SK-N-SH (cell line): Measurements from ENCODE around the gene BCR.

Source experiments
- ELF1 ChIP-seq: IDR thresholded peaks from 2 replicates; pipeline ENCODE4 v1.4.0; 2012
- EP300 ChIP-seq, 2 experiments: IDR thresholded peaks; 2 replicates each; pipeline versions ENCODE4 v1.4.0 to v1.6.1; 2012; ENCODE audit warnings: borderline replicate concordance in 1 of 2, low read depth in 1 of 2, low read length in 1 of 2
- EZH2phosphoT487 ChIP-seq: fragments of 200-600 bp; sonication (generic); IDR thresholded peaks from 2 replicates; pipeline ENCODE4 v1.6.1; 2017; ENCODE audit warnings: low read depth, mixed run types, mild to moderate bottlenecking, antibody characterized with exemption, moderate library complexity, borderline replicate concordance
- GATA2 ChIP-seq: sonication (generic); formaldehyde crosslinking; IDR thresholded peaks from 2 replicates; pipeline ENCODE4 v1.5.0; 2020; ENCODE audit warnings: mild to moderate bottlenecking, missing genetic modification reagents
- MXI1 ChIP-seq: IDR thresholded peaks from 2 replicates; pipeline ENCODE4 v1.6.1; 2012; ENCODE audit warnings: mild to moderate bottlenecking, low read depth, low read length, improper control_type of control experiment
- NFIC ChIP-seq: IDR thresholded peaks from 2 replicates; pipeline ENCODE4 v1.4.0; 2012; ENCODE audit warnings: borderline replicate concordance
- POLR2AphosphoS5 ChIP-seq: IDR thresholded peaks from 2 replicates; pipeline ENCODE4 v1.6.1; 2012; ENCODE audit warnings: low read depth, low read length
- RAD21 ChIP-seq: IDR thresholded peaks from 2 replicates; pipeline ENCODE4 v1.6.1; 2012; ENCODE audit warnings: mild to moderate bottlenecking, low read length
- SMC3 ChIP-seq: IDR thresholded peaks from 2 replicates; pipeline ENCODE4 v1.6.1; 2012; ENCODE audit warnings: low read depth, low read length, improper control_type of control experiment
- TCF12 ChIP-seq: IDR thresholded peaks from 2 replicates; pipeline ENCODE4 v1.4.0; 2012
- YY1 ChIP-seq: IDR thresholded peaks from 2 replicates; pipeline ENCODE4 v1.4.0; 2012; ENCODE audit warnings: low read depth, mild to moderate bottlenecking
- TF ChIP-seq, protein P1 (sequence below): IDR thresholded peaks from 2 replicates; pipeline ENCODE4 v1.4.0; 2012; ENCODE audit warnings: low read depth
- TF ChIP-seq, protein P2 (sequence below): fragments of 200-600 bp; sonication (generic); IDR thresholded peaks from 2 replicates; pipeline ENCODE4 v1.6.1; 2017; ENCODE audit warnings: antibody characterized with exemption, mild to moderate bottlenecking, moderate library complexity
- TF ChIP-seq, protein P3 (sequence below): fragments of 150-350 bp; IDR thresholded peaks from 2 replicates; pipeline ENCODE4 v1.6.1; 2017; ENCODE audit warnings: antibody characterized with exemption, low read length, low read depth, borderline replicate concordance

DNA sequence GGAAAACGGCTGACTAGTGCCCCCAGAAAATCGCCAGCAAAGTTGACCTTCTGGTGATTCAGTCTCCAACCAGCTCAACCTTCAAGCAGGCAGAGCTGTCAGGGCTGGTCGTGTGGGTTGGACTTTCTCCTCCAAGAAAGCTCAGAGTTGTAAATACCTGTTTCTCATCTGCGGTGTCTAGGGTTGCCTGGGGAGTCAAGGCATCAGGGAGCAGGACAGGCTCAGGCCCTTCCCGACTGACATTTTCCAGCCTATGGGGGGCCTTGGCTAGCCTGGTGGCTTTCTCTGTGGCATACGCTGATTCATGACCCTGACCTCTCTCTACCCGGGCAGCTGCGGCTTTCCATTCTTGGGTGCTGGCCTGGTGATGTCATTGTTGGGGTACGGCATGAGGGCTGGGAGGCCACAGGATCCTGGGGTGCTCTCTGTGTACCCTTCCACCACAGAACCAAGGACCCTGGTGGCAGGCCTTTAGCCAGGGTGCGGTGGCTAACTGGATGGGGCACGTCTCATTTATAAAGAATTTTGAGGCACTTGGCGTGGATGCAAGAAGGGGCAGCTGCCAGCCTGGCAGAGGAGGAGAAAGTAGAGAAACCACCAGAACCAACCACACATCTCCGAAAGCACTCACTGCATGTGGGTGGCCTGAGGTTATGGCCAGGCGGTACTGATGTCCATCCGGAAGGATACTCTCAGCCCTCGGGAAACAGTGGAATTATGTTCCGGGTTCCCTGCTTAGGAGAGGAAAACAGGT is 64.9 kb downstream of the BCR start:
- TF ChIP-seq, protein P1, sequence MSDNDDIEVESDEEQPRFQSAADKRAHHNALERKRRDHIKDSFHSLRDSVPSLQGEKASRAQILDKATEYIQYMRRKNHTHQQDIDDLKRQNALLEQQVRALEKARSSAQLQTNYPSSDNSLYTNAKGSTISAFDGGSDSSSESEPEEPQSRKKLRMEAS = no peak
- TF ChIP-seq, protein P2, sequence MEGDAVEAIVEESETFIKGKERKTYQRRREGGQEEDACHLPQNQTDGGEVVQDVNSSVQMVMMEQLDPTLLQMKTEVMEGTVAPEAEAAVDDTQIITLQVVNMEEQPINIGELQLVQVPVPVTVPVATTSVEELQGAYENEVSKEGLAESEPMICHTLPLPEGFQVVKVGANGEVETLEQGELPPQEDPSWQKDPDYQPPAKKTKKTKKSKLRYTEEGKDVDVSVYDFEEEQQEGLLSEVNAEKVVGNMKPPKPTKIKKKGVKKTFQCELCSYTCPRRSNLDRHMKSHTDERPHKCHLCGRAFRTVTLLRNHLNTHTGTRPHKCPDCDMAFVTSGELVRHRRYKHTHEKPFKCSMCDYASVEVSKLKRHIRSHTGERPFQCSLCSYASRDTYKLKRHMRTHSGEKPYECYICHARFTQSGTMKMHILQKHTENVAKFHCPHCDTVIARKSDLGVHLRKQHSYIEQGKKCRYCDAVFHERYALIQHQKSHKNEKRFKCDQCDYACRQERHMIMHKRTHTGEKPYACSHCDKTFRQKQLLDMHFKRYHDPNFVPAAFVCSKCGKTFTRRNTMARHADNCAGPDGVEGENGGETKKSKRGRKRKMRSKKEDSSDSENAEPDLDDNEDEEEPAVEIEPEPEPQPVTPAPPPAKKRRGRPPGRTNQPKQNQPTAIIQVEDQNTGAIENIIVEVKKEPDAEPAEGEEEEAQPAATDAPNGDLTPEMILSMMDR = no peak
- TF ChIP-seq RAD21 = no peak
- no peak for TF ChIP-seq MXI1
- TF ChIP-seq ELF1 = no peak
- TF ChIP-seq NFIC = no peak
- TF ChIP-seq POLR2AphosphoS5 = no peak
- no peak for TF ChIP-seq EZH2phosphoT487
- TF ChIP-seq SMC3 = no peak
- TF ChIP-seq TCF12 = no peak
- TF ChIP-seq EP300 (IDR thresholded peaks at IDR 0.05; ENCODE audit: borderline replicate concordance in 1 of 2, low read depth in 1 of 2, low read length in 1 of 2) = no peak
- no peak for TF ChIP-seq GATA2
- TF ChIP-seq, protein P3, sequence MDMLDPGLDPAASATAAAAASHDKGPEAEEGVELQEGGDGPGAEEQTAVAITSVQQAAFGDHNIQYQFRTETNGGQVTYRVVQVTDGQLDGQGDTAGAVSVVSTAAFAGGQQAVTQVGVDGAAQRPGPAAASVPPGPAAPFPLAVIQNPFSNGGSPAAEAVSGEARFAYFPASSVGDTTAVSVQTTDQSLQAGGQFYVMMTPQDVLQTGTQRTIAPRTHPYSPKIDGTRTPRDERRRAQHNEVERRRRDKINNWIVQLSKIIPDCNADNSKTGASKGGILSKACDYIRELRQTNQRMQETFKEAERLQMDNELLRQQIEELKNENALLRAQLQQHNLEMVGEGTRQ = no peak
- no peak for TF ChIP-seq YY1
